ENCODE measurements around the gene IQCN. TPM values are rescaled to one million over a fixed set of nuclear protein-coding genes. Genes with fewer than 3 reads are reported as not detected.
A peak's percentile ranks its signal among the peaks of the same experiment; 100 is the strongest.

IQCN gene
- total RNA-seq, 2 experiments from 2014 or later = 18.1 to 18.7 TPM

DNA sequence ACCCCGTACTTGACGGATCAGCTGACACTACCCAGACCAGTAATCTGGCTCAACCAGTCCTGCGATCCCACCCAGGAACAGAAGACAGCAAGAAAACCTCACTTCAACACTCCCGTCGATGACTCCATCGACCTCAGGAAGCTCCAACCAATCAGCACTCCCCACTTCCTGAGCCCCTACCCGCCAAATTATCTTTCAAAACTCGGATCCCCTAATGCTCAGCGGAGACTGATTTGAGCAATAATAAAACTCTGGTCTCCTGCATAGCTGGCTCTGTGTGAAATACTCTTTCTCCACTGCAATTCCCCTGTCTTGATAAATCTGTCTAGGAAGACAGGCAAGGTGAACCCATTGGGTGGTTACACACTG lies 47.5 kb upstream of the IQCN start:
- Histone ChIP-seq H3K9me3 (ENCODE audit: control insufficient read depth in 1 of 2, insufficient read depth in 1 of 2, low read length in 2 of 2) (no peaks in the 10 kb centered on the region), H3K27me3 (ENCODE audit: control insufficient read depth in 1 of 2, insufficient read depth in 2 of 2, low read length in 2 of 2) (no peaks in the 10 kb centered on the region), H3K27ac (ENCODE audit: low read depth in 1 of 2, low read length in 2 of 2) (peak overlapping the region; percentile 31 to 83), H3K36me3 (ENCODE audit: insufficient read depth, low read length) (peaks cover 3% of the 10 kb centered on the region), H3K4me3 (ENCODE audit: low read length) (peak overlapping the region; percentile 87), H3K4me1 (ENCODE audit: insufficient read depth, low read length) (peaks cover 72% of the 10 kb centered on the region)
- Mint-ChIP-seq H3K4me3 (peak overlapping the region; percentile 73), H3K27ac (peak overlapping the region; percentile 90), H3K27me3 (no peaks in the 10 kb centered on the region), H3K4me1 (ENCODE audit: low read depth) (peaks cover 60% of the 10 kb centered on the region), H3K9me3 (no peaks in the 10 kb centered on the region), H3K36me3 (ENCODE audit: low read depth) (peaks cover 5% of the 10 kb centered on the region)
- intact Hi-C loops (cut with DNase I, micrococcal nuclease) = loop anchor here (1.0 to 10.0 kb wide), 3 partner anchors 17 to 207 kb away; no protein-coding TSS in a partner anchor
- ChIA-PET POLR2A (interaction anchor here (1.1 to 13.9 kb wide), 7 partner anchors 15 to 231 kb away, joined by 4 to 761 read pairs (median 8); partner anchors contain the start of genes IQCN, JUND and MPV17L2), CTCF (interaction anchor here (1.0 to 19.5 kb wide), 5 partner anchors 17 to 154 kb away, joined by 3 to 340 read pairs (median 3); partner anchors contain the start of gene JUND)
- peak in 4 of 14 experiments; percentile 41 to 55 (median 48) for DNase-seq
- ATAC-seq (ENCODE audit: poor library complexity) = no peak
- TF ChIP-seq, protein P1, sequence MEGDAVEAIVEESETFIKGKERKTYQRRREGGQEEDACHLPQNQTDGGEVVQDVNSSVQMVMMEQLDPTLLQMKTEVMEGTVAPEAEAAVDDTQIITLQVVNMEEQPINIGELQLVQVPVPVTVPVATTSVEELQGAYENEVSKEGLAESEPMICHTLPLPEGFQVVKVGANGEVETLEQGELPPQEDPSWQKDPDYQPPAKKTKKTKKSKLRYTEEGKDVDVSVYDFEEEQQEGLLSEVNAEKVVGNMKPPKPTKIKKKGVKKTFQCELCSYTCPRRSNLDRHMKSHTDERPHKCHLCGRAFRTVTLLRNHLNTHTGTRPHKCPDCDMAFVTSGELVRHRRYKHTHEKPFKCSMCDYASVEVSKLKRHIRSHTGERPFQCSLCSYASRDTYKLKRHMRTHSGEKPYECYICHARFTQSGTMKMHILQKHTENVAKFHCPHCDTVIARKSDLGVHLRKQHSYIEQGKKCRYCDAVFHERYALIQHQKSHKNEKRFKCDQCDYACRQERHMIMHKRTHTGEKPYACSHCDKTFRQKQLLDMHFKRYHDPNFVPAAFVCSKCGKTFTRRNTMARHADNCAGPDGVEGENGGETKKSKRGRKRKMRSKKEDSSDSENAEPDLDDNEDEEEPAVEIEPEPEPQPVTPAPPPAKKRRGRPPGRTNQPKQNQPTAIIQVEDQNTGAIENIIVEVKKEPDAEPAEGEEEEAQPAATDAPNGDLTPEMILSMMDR (IDR thresholded peaks at IDR 0.05) = no peak

GRCh38 chr19:18320865-18321733 lies 46.8 kb upstream of the IQCN start:
- H3K36me3 Mint-ChIP-seq (ENCODE audit: low read depth) = peaks cover 5% of the 10 kb centered on the region

DNA sequence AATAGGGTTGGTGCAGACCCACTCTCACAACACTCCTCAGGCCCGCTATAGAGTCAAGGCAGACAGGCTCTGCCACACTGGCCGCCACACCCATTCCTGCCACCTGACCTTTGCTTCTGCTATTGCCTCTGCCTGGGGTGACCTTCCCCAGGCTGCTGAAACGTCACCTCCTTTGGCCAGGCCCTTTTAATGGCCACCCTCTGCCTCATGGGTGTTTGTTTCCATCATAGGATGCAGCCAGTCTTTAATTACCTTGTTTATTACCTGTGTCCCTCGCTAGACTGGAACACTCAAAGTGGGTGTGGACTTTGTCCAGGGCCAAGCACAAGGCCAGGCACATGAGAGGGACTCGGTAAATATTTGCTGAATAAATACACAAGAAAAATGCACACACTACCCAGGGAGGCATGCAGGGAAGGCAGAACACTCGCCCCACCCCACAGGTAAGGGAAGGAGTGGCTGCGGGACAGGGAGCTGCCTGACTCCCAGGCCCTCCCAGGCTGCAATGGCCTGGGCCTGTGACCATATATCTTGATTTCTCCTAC lies 45.4 kb upstream of the IQCN start:
- DNase-seq = peak in 2 of 14 experiments; percentile 34 to 38
- no peak overlapping the region for H3K4me3 ChIP-seq (ENCODE audit: low read length)
- peaks cover 87% of the 10 kb centered on the region for H3K4me1 ChIP-seq (ENCODE audit: insufficient read depth, low read length)
- Mint-ChIP-seq H3K4me1 (ENCODE audit: low read depth) (peaks cover 60% of the 10 kb centered on the region), H3K27me3 (no peaks in the 10 kb centered on the region), H3K36me3 (ENCODE audit: low read depth) (peaks cover 17% of the 10 kb centered on the region), H3K27ac (peak overlapping the region; percentile 90), H3K9me3 (no peaks in the 10 kb centered on the region), H3K4me3 (peak overlapping the region; percentile 85)
- intact Hi-C loops (cut with DNase I, micrococcal nuclease) = loop anchor here in 1 of 2 experiments (10.0 kb wide), 1 partner anchor 205 kb away; no protein-coding TSS in a partner anchor
- peaks cover 6% of the 10 kb centered on the region for H3K36me3 ChIP-seq (ENCODE audit: insufficient read depth, low read length)
- ChIA-PET POLR2A (interaction anchor here (0.9 to 13.9 kb wide), 3 partner anchors 9 to 34 kb away, joined by 3 to 761 read pairs (median 45); partner anchors contain the start of gene JUND), CTCF (interaction anchor here (19.5 kb wide), 1 partner anchor 41 kb away, joined by 340 read pairs; the partner anchor contains the start of gene JUND)
- no peak for ATAC-seq (ENCODE audit: poor library complexity)
- TF ChIP-seq, protein P1 (IDR thresholded peaks at IDR 0.05) = no peak
- no peaks in the 10 kb centered on the region for H3K27me3 ChIP-seq (ENCODE audit: control insufficient read depth in 1 of 2, insufficient read depth in 2 of 2, low read length in 2 of 2)
- peak overlapping the region in 1 of 2 donors; percentile 61 for H3K27ac ChIP-seq (ENCODE audit: low read depth in 1 of 2, low read length in 2 of 2)
- H3K9me3 ChIP-seq (ENCODE audit: control insufficient read depth in 1 of 2, insufficient read depth in 1 of 2, low read length in 2 of 2) = no peaks in the 10 kb centered on the region

More at GRCh38 chr19:18320865-18321733, 46.8 kb upstream of the IQCN start:
- intact Hi-C loops (cut with DNase I, micrococcal nuclease) = loop anchor here in 1 of 2 experiments (10.0 kb wide), 1 partner anchor 206 kb away; no protein-coding TSS in a partner anchor
- Histone ChIP-seq H3K4me1 (ENCODE audit: insufficient read depth, low read length) (peaks cover 79% of the 10 kb centered on the region), H3K27me3 (ENCODE audit: control insufficient read depth in 1 of 2, insufficient read depth in 2 of 2, low read length in 2 of 2) (no peaks in the 10 kb centered on the region), H3K4me3 (ENCODE audit: low read length) (no peak overlapping the region), H3K27ac (ENCODE audit: low read depth in 1 of 2, low read length in 2 of 2) (peak overlapping the region; percentile 31 to 83), H3K36me3 (ENCODE audit: insufficient read depth, low read length) (peaks cover 3% of the 10 kb centered on the region), H3K9me3 (ENCODE audit: control insufficient read depth in 1 of 2, insufficient read depth in 1 of 2, low read length in 2 of 2) (no peaks in the 10 kb centered on the region)
- H3K27ac Mint-ChIP-seq = peak overlapping the region; percentile 90
- no peaks in the 10 kb centered on the region for H3K9me3 Mint-ChIP-seq
- ATAC-seq (ENCODE audit: poor library complexity) (no peak), DNase-seq (no peak)
- POLR2A ChIA-PET = interaction anchor here (1.8 to 13.9 kb wide), 4 partner anchors 17 to 129 kb away, joined by 7 to 761 read pairs (median 33); partner anchors contain the start of genes IQCN, JUND and MPV17L2
- TF ChIP-seq, protein P1 (IDR thresholded peaks at IDR 0.05) = no peak
- peaks cover 60% of the 10 kb centered on the region for H3K4me1 Mint-ChIP-seq (ENCODE audit: low read depth)
- peak overlapping the region; percentile 85 for H3K4me3 Mint-ChIP-seq
- CTCF ChIA-PET = interaction anchor here (1.0 to 19.5 kb wide), 4 partner anchors 16 to 67 kb away, joined by 3 to 340 read pairs (median 9); partner anchors contain the start of gene JUND
- H3K27me3 Mint-ChIP-seq = no peaks in the 10 kb centered on the region

Data from CD4-positive, alpha-beta T cell (primary cell).